ENCODE measurements around the gene EVI5. TPM values are rescaled to one million over a fixed set of nuclear protein-coding genes. Genes with fewer than 3 reads are reported as not detected.
"Not testable (repeated sequence)": the region's sequence is repeated elsewhere in the genome, so short reads cannot be mapped to it uniquely, and the experiment has no call there.

Gene EVI5
- total and polyA plus RNA-seq, 11 donors, result 3.5 to 34.6 (median 23.5) TPM

DNA sequence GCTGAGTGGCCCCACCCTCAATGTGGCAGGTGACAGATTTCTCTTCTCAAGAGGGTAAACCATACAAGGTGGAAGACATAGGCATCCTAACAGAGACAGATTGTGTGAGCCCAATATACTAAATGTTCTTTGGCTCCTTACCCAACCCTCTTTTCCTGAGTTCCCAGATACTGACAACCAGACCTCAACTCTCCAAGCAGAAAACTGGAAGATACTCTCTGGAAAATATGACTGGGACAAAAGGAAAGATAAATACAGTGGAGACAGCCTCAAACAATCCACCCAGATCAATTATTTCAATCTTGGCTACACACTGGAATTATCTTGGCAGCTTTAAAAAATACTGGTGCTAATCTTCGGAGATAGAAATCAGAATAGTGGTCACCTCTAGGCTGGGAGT is 6.5 kb downstream of the EVI5 start:
- DNase-seq (no peak), ATAC-seq (peak in 1 of 4 donors; percentile 22)
- TF ChIP-seq, protein P1, sequence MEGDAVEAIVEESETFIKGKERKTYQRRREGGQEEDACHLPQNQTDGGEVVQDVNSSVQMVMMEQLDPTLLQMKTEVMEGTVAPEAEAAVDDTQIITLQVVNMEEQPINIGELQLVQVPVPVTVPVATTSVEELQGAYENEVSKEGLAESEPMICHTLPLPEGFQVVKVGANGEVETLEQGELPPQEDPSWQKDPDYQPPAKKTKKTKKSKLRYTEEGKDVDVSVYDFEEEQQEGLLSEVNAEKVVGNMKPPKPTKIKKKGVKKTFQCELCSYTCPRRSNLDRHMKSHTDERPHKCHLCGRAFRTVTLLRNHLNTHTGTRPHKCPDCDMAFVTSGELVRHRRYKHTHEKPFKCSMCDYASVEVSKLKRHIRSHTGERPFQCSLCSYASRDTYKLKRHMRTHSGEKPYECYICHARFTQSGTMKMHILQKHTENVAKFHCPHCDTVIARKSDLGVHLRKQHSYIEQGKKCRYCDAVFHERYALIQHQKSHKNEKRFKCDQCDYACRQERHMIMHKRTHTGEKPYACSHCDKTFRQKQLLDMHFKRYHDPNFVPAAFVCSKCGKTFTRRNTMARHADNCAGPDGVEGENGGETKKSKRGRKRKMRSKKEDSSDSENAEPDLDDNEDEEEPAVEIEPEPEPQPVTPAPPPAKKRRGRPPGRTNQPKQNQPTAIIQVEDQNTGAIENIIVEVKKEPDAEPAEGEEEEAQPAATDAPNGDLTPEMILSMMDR (IDR thresholded peaks at IDR 0.05), result no peak
- no peak for TF ChIP-seq POLR2A (IDR thresholded peaks at IDR 0.05)
- Histone ChIP-seq H3K36me3 (no peaks in the 10 kb centered on the region), H3K27me3 (no peaks in the 10 kb centered on the region), H3K4me3 (no peak overlapping the region), H3K4me1 (peaks cover 0 to 57% (median 17%) of the 10 kb centered on the region in 12 donors), H3K27ac (no peak overlapping the region), H3K9me3 (no peaks in the 10 kb centered on the region)
- intact Hi-C loops (cut with DNase I), result no loop called here
- 85 to 93% (median 88%) methylated on average over 1 of the region's 1 CpG for WGBS, 4 donors

GRCh38 chr1:92774407-92774806 is 10.5 kb downstream of the EVI5 start:
- 73 to 87% (median 78%) methylated on average over 1 of the region's 1 CpG for WGBS, 4 donors
- Histone ChIP-seq H3K27me3 (no peaks in the 10 kb centered on the region), H3K4me3 (no peak overlapping the region), H3K27ac (no peak overlapping the region), H3K4me1 (peaks cover 0 to 33% (median 7%) of the 10 kb centered on the region in 12 donors), H3K9me3 (no peaks in the 10 kb centered on the region), H3K36me3 (no peaks in the 10 kb centered on the region)
- no peak for TF ChIP-seq POLR2A (IDR thresholded peaks at IDR 0.05)
- TF ChIP-seq, protein P1 (IDR thresholded peaks at IDR 0.05), result no peak
- no peak for DNase-seq
- intact Hi-C loops (cut with DNase I), result no loop called here
- no peak for ATAC-seq

DNA sequence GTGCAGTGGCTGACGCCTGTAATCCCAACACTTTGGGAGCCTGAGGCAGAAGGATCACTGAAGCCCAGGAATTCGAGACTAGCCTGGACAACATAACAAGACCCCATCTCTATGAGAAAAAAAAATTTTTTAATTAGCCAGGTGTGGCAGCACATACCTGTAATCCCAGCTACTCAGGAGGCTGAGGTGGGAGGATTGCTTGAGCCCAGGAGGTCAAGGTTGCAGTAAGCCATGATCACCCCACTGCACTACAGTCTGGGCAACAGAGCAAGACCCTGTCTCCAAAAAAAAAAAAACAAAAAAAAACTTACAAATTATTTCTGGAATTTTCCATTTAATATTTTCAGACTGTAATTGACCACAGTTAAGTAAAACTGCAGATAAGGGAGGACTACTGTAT is 11.2 kb downstream of the EVI5 start:
- intact Hi-C loops (cut with DNase I); H3K9me3 ChIP-seq: not testable (repeated sequence)

DNA sequence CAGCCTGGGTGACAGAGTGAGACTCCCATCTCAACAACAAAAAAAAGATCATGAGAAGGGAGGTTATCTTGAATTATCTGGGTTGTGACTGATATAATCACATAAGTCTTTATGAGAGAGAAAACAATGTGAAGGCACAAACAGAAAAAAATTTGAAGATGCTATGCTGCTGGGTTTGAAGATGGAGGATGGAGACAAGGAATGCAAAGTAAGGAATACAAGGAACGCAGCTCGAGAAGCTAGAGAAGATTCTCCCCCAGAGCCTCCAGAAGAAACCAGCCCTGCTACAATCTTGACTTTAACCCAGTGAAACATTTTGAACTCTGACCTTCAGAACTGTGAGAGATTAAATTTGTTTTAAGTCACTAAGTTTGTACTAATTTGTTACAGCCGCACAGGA is 15.1 kb downstream of the EVI5 start:
- TF ChIP-seq POLR2A (IDR thresholded peaks at IDR 0.05), result no peak
- TF ChIP-seq, protein P1 (IDR thresholded peaks at IDR 0.05), result no peak
- ATAC-seq (no peak), DNase-seq (no peak)
- peaks cover 0 to 12% (median 6%) of the 10 kb centered on the region in 12 donors for H3K4me1 ChIP-seq
- no peak overlapping the region for H3K4me3 ChIP-seq
- H3K9me3 ChIP-seq, result peaks cover 0 to 5% (median 0%) of the 10 kb centered on the region in 12 donors
- no peaks in the 10 kb centered on the region for H3K27me3 ChIP-seq
- no peaks in the 10 kb centered on the region for H3K36me3 ChIP-seq
- no peak overlapping the region for H3K27ac ChIP-seq
- WGBS, 4 donors, result 92 to 96% (median 94%) methylated on average over 3 of the region's 3 CpGs
- intact Hi-C loops (cut with DNase I), result no loop called here

More for the DNA sequence above, 11.2 kb downstream of the EVI5 start:
- not testable (repeated sequence) for ATAC-seq, DNase-seq, H3K4me3 ChIP-seq, H3K27me3 ChIP-seq, H3K27ac ChIP-seq, H3K36me3 ChIP-seq
- 94 to 100% (median 95%) methylated on average over 2 of the region's 2 CpGs for WGBS, 4 donors
- H3K4me1 ChIP-seq, result peaks cover 0 to 30% (median 7%) of the 10 kb centered on the region in 12 donors

- H3K27me3 ChIP-seq, result no peaks in the 10 kb centered on the region
- TF ChIP-seq POLR2A (IDR thresholded peaks at IDR 0.05), result no peak
- TF ChIP-seq, protein P1 (IDR thresholded peaks at IDR 0.05), result no peak
- H3K9me3 ChIP-seq, result peaks cover 0 to 5% (median 0%) of the 10 kb centered on the region in 12 donors
- intact Hi-C loops (cut with DNase I), result no loop called here
- peaks cover 0 to 7% (median 0%) of the 10 kb centered on the region in 12 donors for H3K4me1 ChIP-seq
- no peaks in the 10 kb centered on the region for H3K36me3 ChIP-seq
- H3K27ac ChIP-seq, result no peak overlapping the region
- DNase-seq (no peak), ATAC-seq (no peak)
- no peak overlapping the region for H3K4me3 ChIP-seq
Measured at GRCh38 chr1:92768915-92769314, 16.0 kb downstream of the EVI5 start.
